GM12892 (cell line): ENCODE results near the gene EEF1G.

ENCODE experiments used
- DNase-seq: peaks from one replicate; pipeline ENCODE4 v3.0.0; 2011; ENCODE audit not compliant: insufficient read length
- FAIRE-seq: peaks from 2 replicates; lab custom pipeline; 2011; peaks lifted over from hg19 to GRCh38; lab: Jason Lieb, UNC
- POLR2A ChIP-seq: IDR thresholded peaks from 2 replicates; pipeline ENCODE4 v1.6.1; 2011; ENCODE audit warnings: low read depth, low read length, control low read depth
- POLR2AphosphoS5 ChIP-seq: IDR thresholded peaks from 2 replicates; pipeline ENCODE4 v1.6.1; 2011; ENCODE audit warnings: low read depth, low read length, control low read depth
- TAF1 ChIP-seq: IDR thresholded peaks from 2 replicates; pipeline ENCODE4 v1.6.1; 2011; ENCODE audit warnings: low read depth, mild to moderate bottlenecking, control low read depth, low read length, borderline replicate concordance

EEF1G gene

GRCh38 chr11:62547691-62548281 lies 25.9 kb downstream of the EEF1G start:
- DNase-seq (no peak), FAIRE-seq (no peak)
- no peak for TF ChIP-seq POLR2AphosphoS5
- TF ChIP-seq POLR2A, result no peak
- TF ChIP-seq TAF1, result no peak

- FAIRE-seq, result no peak
- DNase-seq, result no peak
- TF ChIP-seq POLR2AphosphoS5 (no peak), POLR2A (no peak), TAF1 (no peak)
Observed at GRCh38 chr11:62546929-62547625, 26.6 kb downstream of the EEF1G start.

GRCh38 chr11:62546244-62546928 lies 27.3 kb downstream of the EEF1G start, which contains the start of gene AHNAK:
AHNAK (minus strand) TSS chr11:62546806; CDS start chr11:62536098, 10,708 bp downstream.
- no peak for FAIRE-seq
- TF ChIP-seq POLR2A (no peak), POLR2AphosphoS5 (no peak), TAF1 (no peak)
- DNase-seq, result peak; percentile 66

GRCh38 chr11:62545437-62546243 lies 28.1 kb downstream of the EEF1G start:
- DNase-seq (no peak), FAIRE-seq (no peak)
- TF ChIP-seq POLR2AphosphoS5, result no peak
- no peak for TF ChIP-seq POLR2A
- TF ChIP-seq TAF1, result no peak

GRCh38 chr11:62544581-62545436 lies 28.9 kb downstream of the EEF1G start:
- DNase-seq (no peak), FAIRE-seq (peak; percentile 74)
- no peak for TF ChIP-seq TAF1
- TF ChIP-seq POLR2AphosphoS5, result no peak
- no peak for TF ChIP-seq POLR2A

- FAIRE-seq (no peak), DNase-seq (no peak)
- TF ChIP-seq TAF1 (no peak), POLR2AphosphoS5 (no peak), POLR2A (no peak)
Observed at GRCh38 chr11:62543680-62544444, 29.8 kb downstream of the EEF1G start.

- FAIRE-seq, result peak; percentile 94
Observed at GRCh38 chr11:62542750-62543567, 30.7 kb downstream of the EEF1G start.

GRCh38 chr11:62542111-62542745 lies 31.5 kb downstream of the EEF1G start:
- no peak for DNase-seq
- no peak for FAIRE-seq
- TF ChIP-seq TAF1 (no peak), POLR2AphosphoS5 (no peak), POLR2A (no peak)

More at GRCh38 chr11:62542750-62543567, 30.7 kb downstream of the EEF1G start:
- TF ChIP-seq POLR2A, result no peak
- DNase-seq, result peak; percentile 76
